ENCODE data around the gene NEK6. TPM values are rescaled to one million over a fixed set of nuclear protein-coding genes. Genes with fewer than 3 reads are reported as not detected.

The NEK6 gene
- total and polyA plus RNA-seq, 9 of the 15 experiments (the other 6 are each of a cell fraction or from before 2014, with no cell fraction given) = 3.1 to 19.0 (median 8.4) TPM

GRCh38 chr9:124322618-124323432, 65.1 kb downstream of the NEK6 start (continued):
- TF ChIP-seq RAD21 (CRISPR knock-in tag; conservative IDR thresholded peaks at IDR 0.05 in 1 of 2, IDR thresholded peaks at IDR 0.05 in 1 of 2) (no peak; a peak in 1 of 4 replicates), ZNF586 (CRISPR knock-in tag; conservative IDR thresholded peaks at IDR 0.05) (no peak), POLR3A (IDR thresholded peaks at IDR 0.05; ENCODE audit: borderline replicate concordance, extremely low read depth, insufficient read depth, insufficient read length) (no peak), TRIM24 (IDR thresholded peaks at IDR 0.05) (peak in 1 of 2 experiments; percentile 58; a peak in 1 of 4 replicates), PHF21A (IDR thresholded peaks at IDR 0.05; ENCODE audit: borderline replicate concordance, low read depth) (no peak), VEZF1 (CRISPR knock-in tag; IDR thresholded peaks at IDR 0.05) (peak; percentile 69), ZBTB12 (CRISPR knock-in tag; IDR thresholded peaks at IDR 0.05) (no peak), PRPF4 (IDR thresholded peaks at IDR 0.05; ENCODE audit: insufficient read depth, low read depth, low read length, poor library complexity, severe bottlenecking) (no peak), BHLHE40 (IDR thresholded peaks at IDR 0.05; ENCODE audit: low read length) (no peak), CEBPB (tag; IDR thresholded peaks at IDR 0.05) (peak; percentile 95), RBM15 (IDR thresholded peaks at IDR 0.05; ENCODE audit: insufficient read depth, low read length) (no peak), ZNF197 (CRISPR knock-in tag; IDR thresholded peaks at IDR 0.05; ENCODE audit: low read depth) (no peak), KDM5B (IDR thresholded peaks at IDR 0.05; ENCODE audit: insufficient replicate concordance, low read depth, low read length) (no peak), PBX2 (CRISPR knock-in tag; IDR thresholded peaks at IDR 0.05; ENCODE audit: low read depth) (no peak), PBX2 (tag; conservative IDR thresholded peaks at IDR 0.05; ENCODE audit: low read depth) (peak; percentile 84), STAG1 (CRISPR knock-in tag; IDR thresholded peaks at IDR 0.05; ENCODE audit: borderline replicate concordance) (no peak), TAF7 (tag; IDR thresholded peaks at IDR 0.05) (no peak), ZNF584 (CRISPR knock-in tag; IDR thresholded peaks at IDR 0.05; ENCODE audit: low read depth) (no peak), TAF15 (IDR thresholded peaks at IDR 0.05; ENCODE audit: low read depth, low read length) (no peak), ZNF551 (CRISPR knock-in tag; IDR thresholded peaks at IDR 0.05) (no peak), ZNF830 (CRISPR knock-in tag; IDR thresholded peaks at IDR 0.05) (no peak), SREBF2 (CRISPR knock-in tag; IDR thresholded peaks at IDR 0.05) (no peak), ZBTB7A (IDR thresholded peaks at IDR 0.05; ENCODE audit: borderline replicate concordance, control insufficient read depth, low read depth, low read length) (peak; percentile 59; the same call in 1 of the 2 replicates)

Measured in K562 (cell line).